ENCODE measurements around the gene SLC8A1. TPM values are rescaled to one million over a fixed set of nuclear protein-coding genes. Genes with fewer than 3 reads are reported as not detected.

SLC8A1 gene
- total and polyA plus RNA-seq, 10 of the 15 experiments (the other 5 are each of a cell fraction or from before 2014, with no cell fraction given): under 0.01 to 1.2 (median 0.01) TPM; not detected in 3

DNA sequence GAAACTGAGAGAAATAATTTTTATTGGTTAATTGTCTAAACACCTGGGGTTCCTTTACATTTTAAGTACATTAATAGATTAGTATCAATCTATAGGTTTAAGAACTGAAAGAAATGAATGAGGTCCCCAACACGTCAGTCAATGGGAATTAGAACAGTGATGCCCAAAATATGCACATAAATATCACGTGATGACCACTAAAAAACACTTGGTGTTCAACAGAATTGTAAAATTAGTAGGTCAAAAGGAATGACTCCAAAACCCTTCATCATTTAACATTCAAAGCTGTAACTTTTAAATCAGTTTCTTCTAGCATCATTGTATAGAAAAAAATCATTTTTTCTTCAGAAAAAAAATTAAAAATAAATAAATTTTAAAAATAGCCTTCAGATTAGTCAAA lies 140.9 kb downstream of the SLC8A1 start:
- BruUV-seq (replicated peaks): no TSS peak
- H3K36me3 ChIP-seq (ENCODE audit: control insufficient read depth in 2 of 2, insufficient read depth in 2 of 2, low read length in 1 of 2): no peaks in the 10 kb centered on the region
- no peak overlapping the region for H3K9ac ChIP-seq (ENCODE audit: control insufficient read depth, insufficient read depth, low read length)
- H2AFZ ChIP-seq (ENCODE audit: control insufficient read depth, low read depth, low read length): no peak overlapping the region
- no peak for FAIRE-seq
- ChIA-PET RAD21 (ENCODE audit: unreplicated experiment) (no interaction called here), SMC1A (ENCODE audit: uncharacterized antibody, unreplicated experiment) (interaction anchor here (0.7 kb wide), 1 partner anchor 37 kb away, joined by 3 read pairs; no protein-coding TSS in a partner anchor), CTCF (no interaction called here), POLR2A (no interaction called here)
- no peaks in the 10 kb centered on the region for H3K79me2 ChIP-seq (ENCODE audit: control insufficient read depth, insufficient read depth, low read length)
- DNase-seq (ENCODE audit: low read depth, low spot score): no peak
- no peaks in the 10 kb centered on the region for H3K4me1 ChIP-seq (ENCODE audit: control insufficient read depth, insufficient read depth, low read length)
- H3K4me3 ChIP-seq: no peak overlapping the region
- in situ Hi-C loops (cut with MboI): no loop called here
- H3K27me3 ChIP-seq (replicated peaks in 1 of 2; ENCODE audit: control insufficient read depth in 2 of 2, insufficient read depth in 2 of 2, low read length in 1 of 2): no peaks in the 10 kb centered on the region
- H3K4me2 ChIP-seq (ENCODE audit: control insufficient read depth, insufficient read depth): no peak overlapping the region
- H3K9me3 ChIP-seq (replicated peaks; ENCODE audit: control insufficient read depth, insufficient read depth, low read length): no peaks in the 10 kb centered on the region
- no peak for ATAC-seq
- intact Hi-C loops (cut with micrococcal nuclease; ENCODE audit: unreplicated experiment): no loop called here
- H4K20me1 ChIP-seq (ENCODE audit: control insufficient read depth, insufficient read depth): no peaks in the 10 kb centered on the region
- WGBS (ENCODE audit: insufficient coverage, insufficient replicate concordance, low lambda C conversion rate, missing lambda C conversion rate): 0% methylated on average over 2 of the region's 2 CpGs
- TF ChIP-seq, protein P1, sequence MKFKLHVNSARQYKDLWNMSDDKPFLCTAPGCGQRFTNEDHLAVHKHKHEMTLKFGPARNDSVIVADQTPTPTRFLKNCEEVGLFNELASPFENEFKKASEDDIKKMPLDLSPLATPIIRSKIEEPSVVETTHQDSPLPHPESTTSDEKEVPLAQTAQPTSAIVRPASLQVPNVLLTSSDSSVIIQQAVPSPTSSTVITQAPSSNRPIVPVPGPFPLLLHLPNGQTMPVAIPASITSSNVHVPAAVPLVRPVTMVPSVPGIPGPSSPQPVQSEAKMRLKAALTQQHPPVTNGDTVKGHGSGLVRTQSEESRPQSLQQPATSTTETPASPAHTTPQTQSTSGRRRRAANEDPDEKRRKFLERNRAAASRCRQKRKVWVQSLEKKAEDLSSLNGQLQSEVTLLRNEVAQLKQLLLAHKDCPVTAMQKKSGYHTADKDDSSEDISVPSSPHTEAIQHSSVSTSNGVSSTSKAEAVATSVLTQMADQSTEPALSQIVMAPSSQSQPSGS (IDR thresholded peaks at IDR 0.05; ENCODE audit: low read length): no peak
- no peak for TF ChIP-seq GATAD2B (conservative IDR thresholded peaks at IDR 0.05; ENCODE audit: low read depth)
- no peak for TF ChIP-seq RELA (IDR thresholded peaks at IDR 0.05; ENCODE audit: borderline replicate concordance, partially characterized antibody)
- TF ChIP-seq SMARCA5 (IDR thresholded peaks at IDR 0.05): no peak
- TF ChIP-seq, protein P2, sequence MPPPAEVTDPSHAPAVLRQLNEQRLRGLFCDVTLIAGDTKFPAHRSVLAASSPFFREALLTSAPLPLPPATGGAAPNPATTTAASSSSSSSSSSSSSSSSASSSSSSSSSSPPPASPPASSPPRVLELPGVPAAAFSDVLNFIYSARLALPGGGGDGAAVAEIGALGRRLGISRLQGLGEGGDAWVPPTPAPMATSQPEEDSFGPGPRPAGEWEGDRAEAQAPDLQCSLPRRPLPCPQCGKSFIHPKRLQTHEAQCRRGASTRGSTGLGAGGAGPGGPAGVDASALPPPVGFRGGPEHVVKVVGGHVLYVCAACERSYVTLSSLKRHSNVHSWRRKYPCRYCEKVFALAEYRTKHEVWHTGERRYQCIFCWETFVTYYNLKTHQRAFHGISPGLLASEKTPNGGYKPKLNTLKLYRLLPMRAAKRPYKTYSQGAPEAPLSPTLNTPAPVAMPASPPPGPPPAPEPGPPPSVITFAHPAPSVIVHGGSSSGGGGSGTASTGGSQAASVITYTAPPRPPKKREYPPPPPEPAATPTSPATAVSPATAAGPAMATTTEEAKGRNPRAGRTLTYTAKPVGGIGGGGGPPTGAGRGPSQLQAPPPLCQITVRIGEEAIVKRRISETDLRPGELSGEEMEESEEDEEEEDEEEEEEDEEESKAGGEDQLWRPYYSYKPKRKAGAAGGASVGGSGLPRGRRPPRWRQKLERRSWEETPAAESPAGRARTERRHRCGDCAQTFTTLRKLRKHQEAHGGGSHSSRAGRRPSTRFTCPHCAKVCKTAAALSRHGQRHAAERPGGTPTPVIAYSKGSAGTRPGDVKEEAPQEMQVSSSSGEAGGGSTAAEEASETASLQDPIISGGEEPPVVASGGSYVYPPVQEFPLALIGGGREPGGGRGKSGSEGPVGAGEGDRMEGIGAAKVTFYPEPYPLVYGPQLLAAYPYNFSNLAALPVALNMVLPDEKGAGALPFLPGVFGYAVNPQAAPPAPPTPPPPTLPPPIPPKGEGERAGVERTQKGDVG (CRISPR knock-in tag; IDR thresholded peaks at IDR 0.05): no peak
- TF ChIP-seq NFIC (IDR thresholded peaks at IDR 0.05; ENCODE audit: low read depth, low read length): no peak
- no peak for TF ChIP-seq KLF5 (IDR thresholded peaks at IDR 0.05; ENCODE audit: partially characterized antibody)
- TF ChIP-seq, protein P3, sequence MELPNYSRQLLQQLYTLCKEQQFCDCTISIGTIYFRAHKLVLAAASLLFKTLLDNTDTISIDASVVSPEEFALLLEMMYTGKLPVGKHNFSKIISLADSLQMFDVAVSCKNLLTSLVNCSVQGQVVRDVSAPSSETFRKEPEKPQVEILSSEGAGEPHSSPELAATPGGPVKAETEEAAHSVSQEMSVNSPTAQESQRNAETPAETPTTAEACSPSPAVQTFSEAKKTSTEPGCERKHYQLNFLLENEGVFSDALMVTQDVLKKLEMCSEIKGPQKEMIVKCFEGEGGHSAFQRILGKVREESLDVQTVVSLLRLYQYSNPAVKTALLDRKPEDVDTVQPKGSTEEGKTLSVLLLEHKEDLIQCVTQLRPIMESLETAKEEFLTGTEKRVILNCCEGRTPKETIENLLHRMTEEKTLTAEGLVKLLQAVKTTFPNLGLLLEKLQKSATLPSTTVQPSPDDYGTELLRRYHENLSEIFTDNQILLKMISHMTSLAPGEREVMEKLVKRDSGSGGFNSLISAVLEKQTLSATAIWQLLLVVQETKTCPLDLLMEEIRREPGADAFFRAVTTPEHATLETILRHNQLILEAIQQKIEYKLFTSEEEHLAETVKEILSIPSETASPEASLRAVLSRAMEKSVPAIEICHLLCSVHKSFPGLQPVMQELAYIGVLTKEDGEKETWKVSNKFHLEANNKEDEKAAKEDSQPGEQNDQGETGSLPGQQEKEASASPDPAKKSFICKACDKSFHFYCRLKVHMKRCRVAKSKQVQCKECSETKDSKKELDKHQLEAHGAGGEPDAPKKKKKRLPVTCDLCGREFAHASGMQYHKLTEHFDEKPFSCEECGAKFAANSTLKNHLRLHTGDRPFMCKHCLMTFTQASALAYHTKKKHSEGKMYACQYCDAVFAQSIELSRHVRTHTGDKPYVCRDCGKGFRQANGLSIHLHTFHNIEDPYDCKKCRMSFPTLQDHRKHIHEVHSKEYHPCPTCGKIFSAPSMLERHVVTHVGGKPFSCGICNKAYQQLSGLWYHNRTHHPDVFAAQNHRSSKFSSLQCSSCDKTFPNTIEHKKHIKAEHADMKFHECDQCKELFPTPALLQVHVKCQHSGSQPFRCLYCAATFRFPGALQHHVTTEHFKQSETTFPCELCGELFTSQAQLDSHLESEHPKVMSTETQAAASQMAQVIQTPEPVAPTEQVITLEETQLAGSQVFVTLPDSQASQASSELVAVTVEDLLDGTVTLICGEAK (IDR thresholded peaks at IDR 0.05; ENCODE audit: borderline replicate concordance): no peak
- no peak for TF ChIP-seq MYB (IDR thresholded peaks at IDR 0.05; ENCODE audit: borderline replicate concordance, low read depth, low read length)
- TF ChIP-seq POLR2AphosphoS2 (IDR thresholded peaks at IDR 0.05; ENCODE audit: low read depth, low read length): no peak
- no peak overlapping the region for H3K27ac ChIP-seq (ENCODE audit: control insufficient read depth, insufficient read depth)

All from GM12878 (cell line).